Breast epithelium (tissue), 3 donors: ENCODE measurements around the gene EID2.

Source experiments
- CTCF ChIP-seq, 3 donors: fragments of 450-650 bp; IDR thresholded peaks; one replicate each; pipeline ENCODE4 v1.5.1; 2016 to 2017; ENCODE audit warnings: antibody characterized with exemption in 3 of 3, mild to moderate bottlenecking in 3 of 3, moderate library complexity in 3 of 3
- POLR2A ChIP-seq: fragments of 450-650 bp; IDR thresholded peaks from one replicate; pipeline ENCODE4 v1.6.1; 2016; ENCODE audit warnings: antibody characterized with exemption, mild to moderate bottlenecking, moderate library complexity
- POLR2AphosphoS5 ChIP-seq, 3 donors: sonication (generic); formaldehyde crosslinking; IDR thresholded peaks; one replicate each; pipeline ENCODE4 v1.6.1; 2017; ENCODE audit warnings: antibody characterized with exemption in 3 of 3

DNA sequence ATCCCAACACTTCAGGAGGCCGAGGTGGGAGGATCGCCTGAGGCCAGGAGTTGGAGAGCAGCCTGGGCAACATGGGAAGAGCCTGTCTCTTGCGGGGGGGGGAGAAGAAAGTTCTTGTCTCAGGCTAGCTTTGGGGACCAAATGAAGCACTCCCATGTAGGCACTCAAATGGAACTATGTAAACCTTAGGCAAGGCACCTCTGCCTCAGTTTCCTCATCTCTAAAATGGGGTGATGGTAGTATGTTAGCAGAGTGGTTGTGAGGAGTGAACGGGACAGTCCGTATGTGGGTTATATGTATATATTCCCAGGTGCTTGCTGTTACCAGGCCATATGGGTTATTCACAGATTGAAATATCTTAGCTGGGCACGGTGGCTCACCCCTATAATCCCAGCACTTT, 47.7 kb downstream of the EID2 start:
- TF ChIP-seq POLR2A = no peak
- TF ChIP-seq CTCF (IDR thresholded peaks at IDR 0.05) = no peak
- no peak for TF ChIP-seq POLR2AphosphoS5 (IDR thresholded peaks at IDR 0.05)
